DOHH2 (cell line): ENCODE data around the gene PSPN.
"Not testable (repeated sequence)": the region's sequence is repeated elsewhere in the genome, so short reads cannot be mapped to it uniquely, and the experiment has no call there.

Experiments used
- H3F3A ChIP-seq: fragments of 200-600 bp; sonication (generic), shearing (Covaris generic); 2 replicates; pipeline ENCODE4 v1.6.0; 2016; ENCODE audit warnings: antibody characterized with exemption, mild to moderate bottlenecking; ENCODE audit not compliant: control insufficient read depth, insufficient read depth
- H3K27ac ChIP-seq: fragments of 200-600 bp; sonication (generic); 2 replicates; pipeline ENCODE4 v1.5.1; 2014; ENCODE audit warnings: low read depth, mild to moderate bottlenecking, low read length, moderate library complexity
- H3K27me3 ChIP-seq: fragments of 200-600 bp; sonication (generic); 2 replicates; pipeline ENCODE4 v1.6.1; 2014; ENCODE audit warnings: mild to moderate bottlenecking, low read length, mixed read lengths; ENCODE audit not compliant: control insufficient read depth
- H3K36me3 ChIP-seq: fragments of 200-600 bp; sonication (generic); 2 replicates; pipeline ENCODE4 v1.6.1; 2014; ENCODE audit warnings: mild to moderate bottlenecking, low read length, moderate library complexity, mixed read lengths; ENCODE audit not compliant: control insufficient read depth
- H3K4me1 ChIP-seq: fragments of 200-600 bp; sonication (generic); 2 replicates; pipeline ENCODE4 v1.6.1; 2014; ENCODE audit warnings: mild to moderate bottlenecking, low read length, mixed read lengths; ENCODE audit not compliant: control insufficient read depth
- H3K4me2 ChIP-seq: fragments of 200-600 bp; sonication (generic); 2 replicates; pipeline ENCODE4 v1.6.0; 2014; ENCODE audit warnings: mild to moderate bottlenecking, low read length, moderate library complexity
- H3K4me3 ChIP-seq: fragments of 200-600 bp; sonication (generic); 2 replicates; pipeline ENCODE4 v1.5.1; 2014; ENCODE audit warnings: mild to moderate bottlenecking, low read length, mixed read lengths
- H3K79me2 ChIP-seq: fragments of 200-600 bp; sonication (generic); 2 replicates; pipeline ENCODE4 v1.6.1; 2014; ENCODE audit warnings: mild to moderate bottlenecking, low read length, mixed read lengths; ENCODE audit not compliant: control insufficient read depth
- H3K9me2 ChIP-seq: fragments of 200-600 bp; sonication (generic); replicated peaks from 2 replicates; pipeline ENCODE4 v1.6.1; 2014; ENCODE audit warnings: mild to moderate bottlenecking, low read length, mixed read lengths; ENCODE audit not compliant: control insufficient read depth
- H3K9me3 ChIP-seq: fragments of 200-600 bp; sonication (generic); 2 replicates; pipeline ENCODE4 v1.6.1; 2014; ENCODE audit warnings: antibody characterized with exemption, low read length, mixed read lengths; ENCODE audit not compliant: control insufficient read depth, insufficient read depth
- H4K20me1 ChIP-seq: fragments of 200-600 bp; sonication (generic); 2 replicates; pipeline ENCODE4 v1.6.0; 2014; ENCODE audit warnings: low read depth, mild to moderate bottlenecking, antibody characterized with exemption, low read length, moderate library complexity; ENCODE audit not compliant: control insufficient read depth, insufficient read depth
- EZH2phosphoT487 ChIP-seq: fragments of 200-600 bp; sonication (generic); IDR thresholded peaks from 2 replicates; pipeline ENCODE4 v1.6.1; 2017; ENCODE audit warnings: borderline replicate concordance, mild to moderate bottlenecking, antibody characterized with exemption, low read length, moderate library complexity, mixed read lengths
- TF ChIP-seq, protein P1 (sequence below): fragments of 200-600 bp; sonication (generic); IDR thresholded peaks from one replicate; pipeline ENCODE4 v1.5.1; 2014; ENCODE audit warnings: antibody characterized with exemption, mild to moderate bottlenecking, low read depth, low read length; ENCODE audit not compliant: poor library complexity, severe bottlenecking

Gene PSPN

GRCh38 chr19:6359568-6360341 is 16.0 kb downstream of the PSPN start:
- H3K9me2 ChIP-seq, result no peaks in the 10 kb centered on the region
- no peak overlapping the region for H3K4me2 ChIP-seq
- H3K79me2 ChIP-seq, result peaks cover 23% of the 10 kb centered on the region
- no peaks in the 10 kb centered on the region for H3F3A ChIP-seq
- no peak overlapping the region for H3K27ac ChIP-seq
- H3K4me1 ChIP-seq, result peaks cover 9% of the 10 kb centered on the region
- peaks cover 6% of the 10 kb centered on the region; the same call in 1 of the 2 replicates for H3K27me3 ChIP-seq
- no peaks in the 10 kb centered on the region for H4K20me1 ChIP-seq
- H3K9me3 ChIP-seq, result no peaks in the 10 kb centered on the region
- no peak overlapping the region for H3K4me3 ChIP-seq
- no peak for TF ChIP-seq EZH2phosphoT487
- TF ChIP-seq, protein P1, sequence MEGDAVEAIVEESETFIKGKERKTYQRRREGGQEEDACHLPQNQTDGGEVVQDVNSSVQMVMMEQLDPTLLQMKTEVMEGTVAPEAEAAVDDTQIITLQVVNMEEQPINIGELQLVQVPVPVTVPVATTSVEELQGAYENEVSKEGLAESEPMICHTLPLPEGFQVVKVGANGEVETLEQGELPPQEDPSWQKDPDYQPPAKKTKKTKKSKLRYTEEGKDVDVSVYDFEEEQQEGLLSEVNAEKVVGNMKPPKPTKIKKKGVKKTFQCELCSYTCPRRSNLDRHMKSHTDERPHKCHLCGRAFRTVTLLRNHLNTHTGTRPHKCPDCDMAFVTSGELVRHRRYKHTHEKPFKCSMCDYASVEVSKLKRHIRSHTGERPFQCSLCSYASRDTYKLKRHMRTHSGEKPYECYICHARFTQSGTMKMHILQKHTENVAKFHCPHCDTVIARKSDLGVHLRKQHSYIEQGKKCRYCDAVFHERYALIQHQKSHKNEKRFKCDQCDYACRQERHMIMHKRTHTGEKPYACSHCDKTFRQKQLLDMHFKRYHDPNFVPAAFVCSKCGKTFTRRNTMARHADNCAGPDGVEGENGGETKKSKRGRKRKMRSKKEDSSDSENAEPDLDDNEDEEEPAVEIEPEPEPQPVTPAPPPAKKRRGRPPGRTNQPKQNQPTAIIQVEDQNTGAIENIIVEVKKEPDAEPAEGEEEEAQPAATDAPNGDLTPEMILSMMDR, result no peak
- peaks cover 16% of the 10 kb centered on the region for H3K36me3 ChIP-seq

DNA sequence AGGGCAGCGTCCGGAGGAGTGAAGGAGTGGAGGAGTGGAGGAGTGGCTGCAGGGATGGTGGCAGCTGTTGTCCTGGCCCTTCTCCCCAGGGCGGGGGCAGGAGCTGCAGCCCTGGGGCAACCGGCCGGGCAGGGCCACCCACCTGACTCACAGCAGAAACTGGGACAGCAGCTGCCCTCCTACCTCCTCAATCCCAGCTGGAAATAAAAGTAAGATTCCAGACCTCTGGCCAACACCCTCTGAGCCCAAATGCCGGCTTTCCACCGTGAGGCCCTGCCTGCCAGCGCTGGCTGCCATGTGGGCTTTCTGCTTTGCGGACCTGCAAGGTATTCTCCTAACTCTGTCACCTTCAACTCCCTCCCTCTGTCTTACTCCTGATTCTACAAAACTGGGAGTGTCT is 17.7 kb downstream of the PSPN start:
- Histone ChIP-seq H4K20me1 (no peaks in the 10 kb centered on the region), H3K4me1 (peaks cover 9% of the 10 kb centered on the region), H3K4me3 (no peak overlapping the region), H3K36me3 (peaks cover 5% of the 10 kb centered on the region), H3F3A (no peaks in the 10 kb centered on the region), H3K9me3 (no peaks in the 10 kb centered on the region), H3K9me2 (no peaks in the 10 kb centered on the region), H3K4me2 (no peak overlapping the region), H3K27me3 (peaks cover 6% of the 10 kb centered on the region; the same call in 1 of the 2 replicates), H3K27ac (no peak overlapping the region), H3K79me2 (peaks cover 16% of the 10 kb centered on the region)
- TF ChIP-seq, protein P1, result no peak
- no peak for TF ChIP-seq EZH2phosphoT487

- no peaks in the 10 kb centered on the region for H4K20me1 ChIP-seq
- H3K36me3 ChIP-seq, result no peaks in the 10 kb centered on the region; the same call in 1 of the 2 replicates
- H3K79me2 ChIP-seq, result peaks cover 8% of the 10 kb centered on the region
- no peak overlapping the region for H3K27ac ChIP-seq
- no peak overlapping the region for H3K4me2 ChIP-seq
- H3K4me3 ChIP-seq, result no peak overlapping the region
- H3K27me3 ChIP-seq, result peaks cover 6% of the 10 kb centered on the region; the same call in 1 of the 2 replicates
- H3K4me1 ChIP-seq, result peaks cover under 1% of the 10 kb centered on the region
- no peaks in the 10 kb centered on the region for H3K9me3 ChIP-seq
- H3K9me2 ChIP-seq, result no peaks in the 10 kb centered on the region
- no peaks in the 10 kb centered on the region for H3F3A ChIP-seq
- no peak for TF ChIP-seq EZH2phosphoT487
- TF ChIP-seq, protein P1, result no peak
These were observed 18.6 kb downstream of the PSPN start for GRCh38 chr19:6357174-6357573.

DNA sequence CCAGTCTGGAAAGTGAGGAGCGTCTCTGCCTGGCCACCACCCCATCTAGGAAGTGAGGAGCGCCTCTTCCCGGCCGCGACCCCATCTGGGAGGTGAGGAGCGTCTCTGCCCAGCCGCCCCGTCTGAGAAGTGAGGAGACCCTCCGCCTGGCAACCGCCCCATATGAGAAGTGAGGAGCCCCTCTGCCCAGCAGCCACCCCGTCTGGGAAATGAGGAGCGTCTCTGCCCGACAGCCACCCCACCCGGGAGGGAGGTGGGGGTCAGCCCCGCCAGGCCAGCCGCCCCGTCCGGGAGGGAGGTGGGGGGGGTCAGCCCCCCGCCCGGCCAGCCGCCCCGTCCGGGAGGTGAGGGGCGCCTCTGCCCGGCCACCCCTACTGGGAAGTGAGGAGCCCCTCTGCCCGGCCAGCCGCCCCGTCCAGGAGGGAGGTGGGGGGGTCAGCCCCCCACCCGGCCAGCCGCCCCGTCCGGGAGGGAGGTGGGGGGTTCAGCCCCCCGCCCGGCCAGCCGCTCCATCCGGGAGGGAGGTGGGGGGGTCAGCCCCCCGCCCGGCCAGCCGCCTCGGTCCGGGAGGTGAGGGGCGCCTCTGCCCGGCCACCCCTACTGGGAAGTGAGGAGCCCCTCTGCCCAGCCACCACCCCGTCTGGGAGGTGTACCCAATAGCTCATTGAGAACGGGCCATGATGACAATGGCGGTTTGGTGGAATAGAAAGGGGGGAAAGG is 20.3 kb downstream of the PSPN start:
- not testable (repeated sequence) for H3K27me3 ChIP-seq, H4K20me1 ChIP-seq, H3K27ac ChIP-seq, H3K4me3 ChIP-seq, H3K4me2 ChIP-seq, H3K9me3 ChIP-seq, H3K36me3 ChIP-seq, H3K79me2 ChIP-seq, H3K4me1 ChIP-seq, H3F3A ChIP-seq, H3K9me2 ChIP-seq
